Right renal cortex interstitium (tissue), 3 donors: Measurements from ENCODE around the gene RAB5IF. TPM values are rescaled to one million over a fixed set of nuclear protein-coding genes. Genes with fewer than 3 reads are reported as not detected.
A peak's percentile ranks its signal among the peaks of the same experiment; 100 is the strongest.
"Not testable (repeated sequence)": the region's sequence is repeated elsewhere in the genome, so short reads cannot be mapped to it uniquely, and the experiment has no call there.

Experiments used
- DNase-seq, 3 donors: peaks; one replicate each; pipeline ENCODE4 v3.0.0-alpha.2; 2013; ENCODE audit warnings: low read depth in 3 of 3, low spot score in 2 of 3
- polyA plus RNA-seq, 3 donors: library from polyadenylated mRNA; unstranded; fragments of 120-200 nt; gene quantifications; one replicate each; pipeline ENCODE4 v1.2.1, GENCODE V29; 2013; ENCODE audit not compliant: insufficient read length in 3 of 3

Gene RAB5IF, protein sequence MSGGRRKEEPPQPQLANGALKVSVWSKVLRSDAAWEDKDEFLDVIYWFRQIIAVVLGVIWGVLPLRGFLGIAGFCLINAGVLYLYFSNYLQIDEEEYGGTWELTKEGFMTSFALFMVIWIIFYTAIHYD
- polyA plus RNA-seq = 10 to 100 TPM; 62.1 to 75.2 (median 70.2) TPM

DNA sequence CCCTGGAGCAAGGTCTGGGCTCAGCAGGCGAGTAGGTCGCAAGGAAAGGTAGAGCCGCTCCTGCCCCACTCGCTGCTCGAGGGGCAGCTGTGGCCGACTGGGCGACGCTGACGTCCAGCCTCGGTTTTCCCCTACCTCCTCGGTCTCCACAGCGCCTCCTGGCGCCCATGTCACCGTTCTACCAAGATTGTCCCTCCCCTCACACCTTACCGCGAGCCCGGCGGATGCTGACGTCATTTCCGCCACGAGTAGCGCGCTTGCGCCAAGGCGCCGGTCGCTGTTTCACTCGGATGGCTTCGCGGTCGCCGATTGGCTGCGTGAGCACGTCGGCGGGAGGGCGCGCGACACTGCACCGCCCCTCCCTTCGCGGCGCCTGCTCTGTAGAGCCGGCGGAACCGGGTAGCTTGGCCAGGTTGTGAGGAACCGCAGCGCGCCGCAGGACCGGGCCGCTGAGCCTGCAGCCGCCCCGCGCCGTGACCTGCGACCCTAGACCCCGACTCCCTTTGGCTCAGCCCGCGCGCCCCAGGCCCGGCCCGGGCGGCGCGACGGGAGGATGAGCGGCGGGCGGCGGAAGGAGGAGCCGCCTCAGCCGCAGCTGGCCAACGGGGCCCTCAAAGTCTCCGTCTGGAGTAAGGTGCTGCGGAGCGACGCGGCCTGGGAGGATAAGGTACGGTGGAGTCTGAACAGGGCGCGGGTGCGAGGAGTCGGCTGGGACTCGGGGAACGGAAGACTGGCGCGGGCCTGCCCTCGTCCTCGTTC lies at the start of gene RAB5IF:
TSS of gene RAB5IF (plus strand) at position 381 of the 759 bp plus-strand sequence. CDS start at position 554, 173 bp downstream.
- peak; percentile 99 to 100 (median 99) for DNase-seq

DNA sequence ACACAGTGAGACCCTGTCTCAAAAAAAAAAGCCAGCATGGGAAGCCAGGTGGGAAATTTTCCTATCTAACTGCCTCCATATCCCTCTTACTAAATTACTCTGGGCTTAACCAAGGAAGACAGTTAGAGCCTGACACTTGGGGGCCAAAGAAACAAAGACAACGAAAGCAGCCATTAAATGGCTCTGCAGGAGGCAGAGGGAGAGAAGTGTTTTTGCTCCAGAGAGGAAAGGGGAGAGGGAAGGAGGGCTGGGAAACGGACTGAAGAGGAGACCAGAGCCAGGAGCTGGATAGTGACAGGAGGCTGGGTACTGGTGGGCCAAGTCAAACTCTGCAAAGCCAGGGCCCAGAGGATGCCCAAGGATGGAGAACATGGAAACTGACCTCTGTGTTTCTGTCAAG lies 42.9 kb upstream of the RAB5IF start:
- DNase-seq = no peak

DNA sequence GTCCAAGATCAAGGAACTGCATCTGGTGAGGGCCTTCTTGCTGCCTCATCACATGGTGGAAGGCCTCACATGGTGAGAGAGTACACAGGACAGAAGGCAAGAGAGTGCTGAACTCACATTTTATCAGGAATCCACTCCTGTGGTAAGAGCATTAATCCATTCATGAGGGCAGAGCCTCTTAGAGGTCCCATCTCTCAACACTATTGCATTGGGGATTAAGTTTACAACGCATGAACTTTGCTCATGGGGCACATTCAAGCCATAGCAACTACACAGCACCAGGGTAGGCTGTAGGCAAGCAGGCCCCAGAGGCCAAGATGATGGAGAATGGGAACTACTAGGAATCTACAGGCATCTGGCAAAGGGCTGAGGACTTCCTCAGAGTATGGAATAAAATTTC lies 42.2 kb upstream of the RAB5IF start:
- no peak for DNase-seq

DNA sequence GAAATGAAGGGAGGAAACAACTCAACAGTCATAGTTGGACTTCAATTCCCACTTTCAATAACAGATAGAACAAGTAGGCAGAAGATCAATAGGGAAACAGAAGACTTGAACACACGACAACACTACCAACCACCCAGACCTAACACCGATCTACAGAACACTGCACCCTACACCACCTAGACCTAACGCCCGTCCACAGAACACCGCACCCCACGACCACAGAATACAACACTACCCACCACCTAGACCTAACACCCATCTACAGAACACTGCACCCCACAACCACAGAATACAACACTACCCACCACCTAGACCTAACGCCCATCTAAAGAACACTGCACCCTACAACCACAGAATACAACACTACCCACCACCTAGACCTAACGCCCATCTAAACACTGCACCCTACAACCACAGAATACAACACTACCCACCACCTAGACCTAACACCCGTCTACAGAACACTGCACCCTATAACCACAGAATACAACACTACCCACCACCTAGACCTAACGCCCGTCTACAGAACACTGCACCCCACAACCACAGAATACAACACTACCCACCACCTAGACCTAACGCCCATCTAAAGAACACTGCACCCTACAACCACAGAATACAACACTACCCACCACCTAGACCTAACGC lies 41.4 kb upstream of the RAB5IF start:
- DNase-seq = not testable (repeated sequence)

DNA sequence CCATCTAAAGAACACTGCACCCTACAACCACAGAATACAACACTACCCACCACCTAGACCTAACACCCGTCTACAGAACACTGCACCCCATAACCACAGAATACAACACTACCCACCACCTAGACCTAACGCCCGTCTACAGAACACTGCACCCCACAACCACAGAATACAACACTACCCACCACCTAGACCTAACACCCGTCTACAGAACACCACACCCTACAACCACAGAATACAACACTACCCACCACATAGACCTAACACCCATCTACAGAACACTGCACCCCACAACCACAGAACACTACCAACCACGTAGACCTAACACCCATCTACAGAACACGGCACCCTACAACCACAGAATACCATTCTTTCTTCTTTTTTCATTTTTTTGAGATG lies 40.9 kb upstream of the RAB5IF start:
- not testable (repeated sequence) for DNase-seq

DNA sequence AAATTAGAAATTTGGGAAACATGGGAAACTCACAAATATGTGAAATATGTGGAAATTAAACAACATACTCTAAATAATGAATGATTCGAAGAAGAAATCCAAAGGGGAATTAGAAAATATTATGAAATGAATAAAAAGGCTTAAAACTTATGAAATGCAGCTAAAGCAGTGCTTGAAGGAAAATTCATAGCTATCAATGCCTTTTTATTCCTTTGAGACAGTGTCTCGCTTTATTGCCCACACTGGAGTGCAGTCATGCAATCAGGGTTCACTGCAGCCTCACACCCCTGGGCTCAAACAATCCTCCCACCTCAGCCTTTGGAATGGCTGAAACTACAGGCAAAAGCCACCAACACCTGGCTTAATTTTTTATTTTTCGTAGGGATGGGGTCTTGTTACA lies 40.1 kb upstream of the RAB5IF start:
- DNase-seq = no peak

DNA sequence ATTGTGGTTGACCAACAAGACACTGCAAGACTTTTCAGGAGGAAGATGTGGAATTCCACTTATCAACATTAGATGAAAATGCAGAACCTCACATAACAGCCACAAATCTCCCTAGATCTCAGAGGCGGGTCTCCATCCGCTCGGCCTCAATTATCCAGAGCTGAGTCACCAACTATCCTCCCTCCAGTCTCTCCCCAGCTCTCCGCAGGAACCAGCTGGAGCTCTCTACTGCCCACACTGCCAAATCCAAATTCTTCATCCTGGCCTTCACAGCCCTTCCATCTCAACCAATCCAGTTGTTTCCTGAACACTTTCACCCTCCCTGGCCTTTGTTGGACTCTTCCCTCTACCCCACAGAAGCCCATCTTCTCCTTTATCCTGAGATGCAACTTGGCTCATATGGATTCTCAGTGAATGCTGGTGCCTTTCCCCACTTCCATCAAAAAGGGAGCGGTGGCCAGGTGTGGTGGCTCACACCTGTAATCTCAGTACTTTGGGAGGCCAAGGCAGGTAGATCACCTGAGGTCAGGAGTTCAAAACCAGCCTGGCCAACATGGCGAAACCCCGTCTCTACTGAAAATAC lies 35.6 kb upstream of the RAB5IF start:
- no peak for DNase-seq

DNA sequence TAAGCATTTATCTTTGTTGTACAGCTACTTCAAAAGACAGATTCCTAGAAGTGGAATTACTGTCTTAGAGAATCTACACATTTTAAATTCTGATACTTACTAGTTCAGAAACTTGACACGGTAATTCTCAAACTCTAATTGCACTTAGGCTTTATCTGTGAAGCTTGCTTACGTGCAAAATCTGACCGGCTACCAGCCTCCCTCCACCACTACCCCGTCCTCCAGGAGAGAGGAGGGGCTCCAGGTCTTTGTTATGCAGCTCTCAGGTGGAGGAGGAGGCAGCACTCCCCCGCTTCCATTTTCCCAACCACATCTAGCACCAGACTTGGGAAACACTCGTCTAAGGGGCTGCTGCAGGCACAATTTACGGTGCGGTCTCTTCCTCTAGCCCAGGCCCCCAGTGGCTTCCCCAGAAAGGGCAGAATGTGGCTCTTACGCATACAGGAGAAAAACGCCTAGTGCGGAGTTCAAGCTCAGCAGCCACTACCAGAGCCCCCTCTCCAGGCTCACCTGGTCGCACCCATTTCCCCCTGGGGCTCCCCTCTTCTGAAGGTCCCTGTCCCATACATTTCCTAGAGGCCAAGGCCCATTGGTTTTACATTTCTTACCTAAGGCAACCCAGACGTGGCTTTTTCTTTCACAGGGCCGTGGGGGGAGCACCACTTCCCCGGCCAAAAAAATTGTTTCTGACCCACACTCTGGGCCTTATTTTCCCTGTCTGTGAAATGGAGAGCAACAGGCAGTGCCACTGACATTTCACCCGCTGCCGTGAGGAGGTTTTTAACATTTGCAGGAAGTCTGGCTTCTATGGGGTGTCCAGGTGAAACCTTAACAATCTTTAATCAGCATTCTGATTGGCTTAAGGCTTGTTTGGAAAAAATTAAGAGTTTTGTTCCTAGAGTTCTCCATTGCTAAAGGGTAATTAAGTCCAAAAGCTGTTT lies 33.7 kb upstream of the RAB5IF start:
- DNase-seq = peak in 2 of 3 donors; percentile 44 to 48

DNA sequence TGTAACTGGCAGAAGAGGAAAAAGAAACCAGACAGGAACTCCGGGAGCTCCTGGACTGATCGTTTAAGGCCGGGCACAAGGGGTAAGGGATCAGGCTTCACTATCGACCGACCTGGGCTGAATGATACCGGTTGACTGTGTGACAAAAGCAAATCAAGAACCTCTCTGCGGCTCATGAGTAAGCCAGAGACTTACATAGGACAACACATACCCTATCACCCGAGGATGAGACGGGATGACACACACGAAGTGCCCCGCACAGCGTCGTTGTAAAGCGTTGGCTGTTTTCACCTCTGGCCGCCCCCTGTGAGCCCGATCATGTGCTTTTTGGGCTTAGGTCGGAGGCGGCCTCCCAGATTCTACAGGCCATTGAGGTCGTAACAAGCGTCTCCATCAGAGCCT lies 32.9 kb upstream of the RAB5IF start:
- no peak for DNase-seq

DNA sequence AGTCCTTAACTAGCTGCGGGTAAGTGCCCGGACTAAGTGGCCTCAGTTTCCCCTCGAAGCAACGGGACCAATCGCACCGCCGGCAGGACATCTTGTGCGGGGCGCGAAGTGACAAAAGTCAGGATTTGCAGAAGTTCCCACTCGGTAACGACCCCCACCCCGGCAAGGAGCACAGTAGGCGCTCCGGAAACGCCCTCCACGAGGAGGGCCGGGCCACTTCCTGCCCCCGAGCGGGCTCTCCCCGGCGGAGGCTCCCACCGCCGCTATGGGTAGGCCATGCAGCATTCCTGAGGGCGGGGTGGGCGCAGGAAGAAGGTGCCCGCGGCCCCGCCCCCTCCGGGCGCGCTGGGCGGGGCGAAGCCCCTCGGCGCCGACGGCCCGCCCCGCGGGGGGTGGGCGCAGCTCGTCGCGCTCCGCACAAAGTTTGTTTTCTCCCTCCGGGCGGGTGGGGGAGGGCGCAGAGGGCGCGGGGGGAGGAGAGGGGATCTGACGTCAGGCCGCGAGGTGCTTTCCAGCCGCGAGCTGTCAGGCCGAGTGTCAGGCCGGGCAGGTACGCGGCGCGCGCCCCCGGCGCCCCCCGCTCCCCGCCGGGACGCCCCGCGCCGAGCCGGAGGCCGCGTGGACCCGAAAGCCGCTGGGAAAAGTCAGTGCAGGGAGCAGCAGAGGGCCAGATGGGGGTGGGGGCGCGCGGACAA lies 32.3 kb upstream of the RAB5IF start, which contains the start of gene TGIF2:
TSS of gene TGIF2 (plus strand) at position 495 of the 695 bp plus-strand sequence. CDS start 5,178 bp downstream, outside the sequence.
- DNase-seq = peak in 2 of 3 donors; percentile 89

DNA sequence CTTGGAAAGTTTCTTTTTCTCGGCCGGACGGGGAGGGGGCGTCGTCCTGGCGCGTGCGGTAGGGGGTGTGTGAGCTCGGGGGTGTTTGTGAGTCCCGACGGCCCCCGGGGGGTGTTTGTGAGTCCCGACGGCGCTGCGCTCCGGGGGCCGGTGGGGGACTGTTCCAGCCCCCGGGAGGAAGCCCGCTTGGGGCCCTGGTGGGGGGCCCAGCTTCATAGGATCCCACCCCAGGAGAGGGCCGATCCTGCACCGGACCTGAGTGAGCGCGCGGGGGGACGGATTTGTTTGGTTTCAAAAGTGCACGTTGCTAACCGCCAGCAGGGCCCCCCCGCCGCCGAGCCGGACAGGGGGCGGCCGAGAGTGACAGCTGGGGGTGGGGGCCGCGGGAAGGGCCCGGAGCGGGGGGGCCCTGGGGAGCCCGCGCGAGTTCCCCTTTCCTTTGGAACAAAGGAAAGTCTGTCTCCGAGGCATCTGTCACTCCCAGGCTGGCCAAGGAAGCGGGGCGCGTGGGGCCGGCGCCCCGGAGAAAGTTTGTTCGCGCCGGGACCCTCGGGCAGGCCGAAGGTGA lies 31.7 kb upstream of the RAB5IF start:
- DNase-seq = peak in 1 of 3 donors; percentile 27

DNA sequence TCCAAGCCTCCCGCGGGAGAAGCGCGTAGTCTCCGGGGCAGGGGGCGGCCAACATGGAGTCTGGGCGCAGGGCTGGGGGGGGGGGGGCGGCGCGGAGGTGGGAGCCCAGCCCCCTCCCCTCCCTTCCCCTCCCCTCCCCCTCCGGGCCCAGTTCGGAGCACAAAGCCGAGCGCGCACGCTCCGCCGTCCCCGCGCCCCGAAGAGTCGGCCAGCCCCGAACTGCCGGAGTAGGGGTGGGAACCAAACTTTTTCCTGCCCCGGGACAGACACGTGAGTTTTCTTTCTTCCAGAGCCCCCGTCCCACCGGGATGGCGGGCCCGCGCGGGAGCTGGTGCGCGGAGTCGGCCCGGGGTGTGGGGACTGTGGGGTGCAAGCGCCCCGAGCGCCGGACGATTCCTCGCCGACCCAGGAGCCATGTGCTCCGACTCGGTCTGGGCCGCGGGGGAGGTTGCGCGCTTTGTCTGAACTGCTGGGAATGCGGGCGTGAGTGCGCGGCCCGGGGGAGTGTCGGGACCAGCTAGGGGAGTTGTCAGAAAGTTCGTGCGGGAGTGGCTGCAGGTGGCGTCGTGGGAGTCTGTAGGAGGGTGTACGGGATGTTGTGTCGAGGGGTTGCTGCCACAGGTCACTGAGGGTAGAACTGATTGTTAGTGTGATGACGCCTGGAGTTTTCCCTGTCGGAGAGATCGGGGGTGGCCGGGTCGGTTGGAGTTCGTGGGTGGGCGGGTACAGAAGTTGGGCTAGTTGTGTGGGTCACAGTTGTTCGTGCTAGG lies 31.0 kb upstream of the RAB5IF start:
- DNase-seq = peak; percentile 61 to 67 (median 67)

DNA sequence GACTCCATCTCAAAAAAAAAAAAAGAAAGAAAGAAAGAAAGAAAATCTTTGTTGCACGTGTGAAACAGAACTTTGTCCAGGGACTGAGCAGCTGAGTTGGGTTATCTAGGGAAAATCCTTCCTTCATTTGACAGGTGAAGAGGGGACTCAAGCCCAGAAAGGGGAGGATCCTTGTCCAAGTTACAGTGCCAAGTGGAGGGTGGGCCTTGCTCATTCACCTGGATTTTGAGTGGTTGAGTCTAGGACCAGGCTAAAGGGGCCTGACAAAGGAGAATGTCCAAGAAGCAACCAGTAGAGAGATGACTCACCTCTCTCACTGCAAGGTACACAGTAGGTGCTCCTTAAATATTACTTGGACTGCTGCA lies 29.5 kb upstream of the RAB5IF start:
- no peak for DNase-seq

DNA sequence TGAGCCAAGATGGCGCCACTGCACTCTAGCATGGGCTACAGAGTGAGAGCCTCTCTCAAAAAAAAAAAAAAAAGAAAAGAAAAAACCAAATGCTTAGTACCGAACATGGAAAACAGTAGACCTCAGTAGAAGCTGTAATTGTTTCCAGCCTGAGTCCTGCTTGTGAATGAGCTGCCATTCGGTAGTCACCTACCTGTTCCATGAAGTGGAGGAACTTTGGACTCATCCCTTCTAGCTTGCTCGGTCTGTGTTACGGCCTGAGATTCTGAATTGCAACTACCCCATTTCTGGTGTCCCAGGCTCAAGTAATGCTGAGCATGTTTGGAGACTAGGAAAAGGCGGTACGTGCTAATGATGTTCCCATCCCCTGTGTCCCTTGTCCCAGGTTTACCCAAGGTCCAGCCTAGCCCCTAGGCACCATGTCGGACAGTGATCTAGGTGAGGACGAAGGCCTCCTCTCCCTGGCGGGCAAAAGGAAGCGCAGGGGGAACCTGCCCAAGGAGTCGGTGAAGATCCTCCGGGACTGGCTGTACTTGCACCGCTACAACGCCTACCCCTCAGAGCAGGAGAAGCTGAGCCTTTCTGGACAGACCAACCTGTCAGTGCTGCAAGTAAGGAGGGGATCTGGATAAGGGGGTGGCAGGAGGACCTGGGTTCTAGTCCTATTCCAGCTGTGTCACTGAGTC lies 27.1 kb upstream of the RAB5IF start:
- no peak for DNase-seq

DNA sequence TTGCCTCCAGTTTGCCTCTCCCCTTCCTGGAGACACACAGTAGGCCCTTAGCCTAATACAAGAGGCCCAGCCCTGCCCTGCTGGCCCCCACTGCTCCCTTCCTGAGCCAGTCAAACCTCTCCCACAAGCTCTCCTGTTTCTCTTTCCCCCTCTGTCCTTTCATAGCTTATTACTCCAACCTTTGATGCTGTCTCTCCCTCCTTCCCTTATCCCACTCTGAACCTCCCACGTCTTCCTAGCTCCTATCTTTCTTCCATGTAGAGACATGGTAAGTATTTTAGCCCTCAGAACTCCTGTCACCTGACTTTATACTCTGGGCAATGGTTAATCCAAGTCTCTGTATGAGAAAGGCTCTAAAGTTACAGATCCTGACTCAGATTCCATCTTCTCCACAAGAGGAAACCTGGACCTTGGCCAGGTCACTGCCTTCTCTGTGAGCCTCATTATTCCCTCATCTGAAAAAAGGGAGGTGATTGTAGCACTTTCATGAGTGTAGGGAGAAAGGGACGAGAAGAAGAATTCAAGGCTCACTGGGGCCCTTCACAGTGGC lies 25.5 kb upstream of the RAB5IF start:
- DNase-seq = no peak

DNA sequence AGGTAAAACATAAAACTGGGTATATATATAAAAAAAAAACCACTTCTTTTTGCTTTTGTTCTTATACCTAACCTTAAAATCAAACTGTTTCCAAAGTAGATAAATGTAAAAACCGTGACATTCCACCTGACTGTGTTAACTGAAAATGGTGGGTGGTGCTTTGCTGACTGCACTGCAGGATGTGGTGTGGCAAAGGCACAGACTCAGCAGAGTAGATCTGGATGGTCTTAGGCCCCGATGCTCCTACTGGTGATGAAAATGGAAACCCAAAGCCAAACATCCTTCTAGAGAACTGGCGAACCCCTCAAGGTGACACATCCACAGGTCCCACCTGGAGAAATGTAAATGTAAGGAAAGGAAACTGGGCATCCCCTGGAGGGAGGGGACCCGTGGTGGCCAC lies 23.3 kb upstream of the RAB5IF start:
- no peak for DNase-seq

DNA sequence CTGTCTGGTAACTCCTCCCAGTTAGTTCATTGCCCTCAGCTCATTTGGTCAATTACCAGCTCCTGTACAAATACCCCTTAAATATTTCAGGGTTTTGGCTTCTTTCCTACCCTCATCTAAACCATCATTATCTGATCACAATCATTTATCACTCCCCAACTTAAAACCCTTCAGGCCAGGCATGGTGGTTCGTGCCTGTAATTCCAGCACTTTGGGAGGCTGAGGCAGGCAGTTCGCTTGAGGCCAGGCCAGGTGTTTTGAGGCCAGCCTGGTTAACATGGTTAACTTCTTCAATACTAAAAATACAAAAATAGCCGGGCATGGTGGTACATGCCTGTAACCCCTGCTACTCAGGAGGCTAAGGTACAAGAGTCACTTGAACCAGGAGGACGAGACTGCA lies 22.8 kb upstream of the RAB5IF start:
- no peak for DNase-seq

DNA sequence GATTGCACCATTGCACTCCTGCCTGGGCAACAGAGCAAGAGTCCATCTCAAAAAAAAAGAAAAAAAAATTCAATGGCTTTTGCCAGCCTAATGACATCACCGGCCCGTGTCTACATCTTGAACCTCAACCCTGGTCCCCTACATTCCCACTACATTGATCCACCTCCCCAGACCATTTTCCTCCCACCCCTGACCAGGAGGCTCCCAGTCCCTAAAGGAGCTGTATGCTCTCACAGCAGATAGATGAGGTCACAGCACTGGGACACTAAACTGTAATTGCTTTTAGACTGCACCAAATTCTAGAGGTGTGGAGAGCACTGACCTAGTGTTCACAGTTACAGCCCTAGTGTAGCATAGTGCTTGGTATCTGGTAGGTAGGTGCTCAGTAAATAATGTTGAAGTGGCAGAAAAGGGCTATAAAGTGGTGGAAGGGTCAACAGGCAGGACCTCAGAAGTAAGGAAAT lies 21.5 kb upstream of the RAB5IF start:
- DNase-seq = no peak
